ENCODE results near the gene PRKCA.
"Not testable (repeated sequence)": the region's sequence is repeated elsewhere in the genome, so short reads cannot be mapped to it uniquely, and the experiment has no call there.

The PRKCA gene

GRCh38 chr17:66704858-66705520 is 402.6 kb downstream of the PRKCA start:
- TF ChIP-seq CTCF (conservative IDR thresholded peaks at IDR 0.05; ENCODE audit: low read depth, low read length) = no peak
- no peak overlapping the region for H3K4me3 ChIP-seq (ENCODE audit: low read length)
- no peak for DNase-seq (ENCODE audit: low read depth)

- no peak overlapping the region for H3K4me3 ChIP-seq (ENCODE audit: low read length)
- TF ChIP-seq CTCF (conservative IDR thresholded peaks at IDR 0.05; ENCODE audit: low read depth, low read length) = no peak
- no peak for DNase-seq (ENCODE audit: low read depth)
Observed at GRCh38 chr17:66706851-66707450, 404.5 kb downstream of the PRKCA start.

GRCh38 chr17:66711401-66711800 is 409.0 kb downstream of the PRKCA start:
- no peak for DNase-seq (ENCODE audit: low read depth)
- H3K4me3 ChIP-seq (ENCODE audit: low read length) = no peak overlapping the region
- no peak for TF ChIP-seq CTCF (conservative IDR thresholded peaks at IDR 0.05; ENCODE audit: low read depth, low read length)

- no peak overlapping the region for H3K4me3 ChIP-seq (ENCODE audit: low read length)
- no peak for DNase-seq (ENCODE audit: low read depth)
- TF ChIP-seq CTCF (conservative IDR thresholded peaks at IDR 0.05; ENCODE audit: low read depth, low read length) = no peak
Observed at GRCh38 chr17:66711881-66712321, 409.5 kb downstream of the PRKCA start.

GRCh38 chr17:66712453-66712852 is 410.0 kb downstream of the PRKCA start:
- no peak overlapping the region for H3K4me3 ChIP-seq (ENCODE audit: low read length)
- no peak for DNase-seq (ENCODE audit: low read depth)
- TF ChIP-seq CTCF (conservative IDR thresholded peaks at IDR 0.05; ENCODE audit: low read depth, low read length) = no peak

GRCh38 chr17:66713021-66713532 is 410.7 kb downstream of the PRKCA start:
- not testable (repeated sequence) for DNase-seq (ENCODE audit: low read depth); H3K4me3 ChIP-seq (ENCODE audit: low read length)

GRCh38 chr17:66713533-66714042 is 411.2 kb downstream of the PRKCA start:
- DNase-seq (ENCODE audit: low read depth) = no peak
- no peak overlapping the region for H3K4me3 ChIP-seq (ENCODE audit: low read length)
- TF ChIP-seq CTCF (conservative IDR thresholded peaks at IDR 0.05; ENCODE audit: low read depth, low read length) = no peak

All from retinal pigment epithelial cell (primary cell).